Measurements from ENCODE around the gene ATP2B3. TPM values are rescaled to one million over a fixed set of nuclear protein-coding genes. Genes with fewer than 3 reads are reported as not detected.

Gene ATP2B3
- total RNA-seq, 2 donors from 2014 or later = not detected

GRCh38 chrX:153516073-153516472 is 1.4 kb upstream of the ATP2B3 start:
- Histone ChIP-seq H3K9me3 (no peaks in the 10 kb centered on the region), H3K27me3 (peaks cover 0 to 18% of the 10 kb centered on the region in 2 donors), H3K4me3 (no peak overlapping the region), H3K36me3 (no peaks in the 10 kb centered on the region), H3K27ac (no peak overlapping the region), H3K4me1 (no peaks in the 10 kb centered on the region)
- no peak for DNase-seq (ENCODE audit: low spot score)
- TF ChIP-seq CTCF (IDR thresholded peaks at IDR 0.05) = no peak

- H3K9me3 ChIP-seq = no peaks in the 10 kb centered on the region
- no peaks in the 10 kb centered on the region for H3K4me1 ChIP-seq
- H3K4me3 ChIP-seq = no peak overlapping the region
- TF ChIP-seq CTCF (IDR thresholded peaks at IDR 0.05) = no peak
- H3K27ac ChIP-seq = no peak overlapping the region
- no peak for DNase-seq (ENCODE audit: low spot score)
- H3K27me3 ChIP-seq = peaks cover 0 to 18% of the 10 kb centered on the region in 2 donors
- no peaks in the 10 kb centered on the region for H3K36me3 ChIP-seq
Measured at GRCh38 chrX:153517946-153518834, 748 bp downstream of the ATP2B3 start.

GRCh38 chrX:153519569-153520286 is 2.3 kb downstream of the ATP2B3 start:
- Histone ChIP-seq H3K4me1 (no peaks in the 10 kb centered on the region), H3K27ac (no peak overlapping the region), H3K4me3 (no peak overlapping the region), H3K9me3 (no peaks in the 10 kb centered on the region), H3K36me3 (no peaks in the 10 kb centered on the region), H3K27me3 (peaks cover 0 to 18% of the 10 kb centered on the region in 2 donors)
- TF ChIP-seq CTCF (IDR thresholded peaks at IDR 0.05) = no peak
- no peak for DNase-seq (ENCODE audit: low spot score)

- peaks cover 0 to 18% of the 10 kb centered on the region in 2 donors for H3K27me3 ChIP-seq
- no peaks in the 10 kb centered on the region for H3K4me1 ChIP-seq
Measured at GRCh38 chrX:153520287-153520917, 3.0 kb downstream of the ATP2B3 start.

GRCh38 chrX:153521034-153521433 is 3.6 kb downstream of the ATP2B3 start:
- no peak for TF ChIP-seq CTCF (IDR thresholded peaks at IDR 0.05)
- H3K27me3 ChIP-seq = peaks cover 0 to 18% of the 10 kb centered on the region in 2 donors
- no peaks in the 10 kb centered on the region for H3K36me3 ChIP-seq
- no peaks in the 10 kb centered on the region for H3K4me1 ChIP-seq
- no peak overlapping the region for H3K4me3 ChIP-seq
- no peaks in the 10 kb centered on the region for H3K9me3 ChIP-seq
- H3K27ac ChIP-seq = no peak overlapping the region
- no peak for DNase-seq (ENCODE audit: low spot score)

More at GRCh38 chrX:153520287-153520917, 3.0 kb downstream of the ATP2B3 start:
- no peak overlapping the region for H3K4me3 ChIP-seq
- TF ChIP-seq CTCF (IDR thresholded peaks at IDR 0.05) = no peak
- no peak for DNase-seq (ENCODE audit: low spot score)
- H3K27ac ChIP-seq = no peak overlapping the region
- H3K36me3 ChIP-seq = no peaks in the 10 kb centered on the region
- H3K9me3 ChIP-seq = no peaks in the 10 kb centered on the region
